Endothelial cell of umbilical vein (primary cell): ENCODE measurements around the gene NTRK1. TPM values are rescaled to one million over a fixed set of nuclear protein-coding genes. Genes with fewer than 3 reads are reported as not detected.

ENCODE experiments used
- BruUV-seq: library from RNA; stranded (reverse); fragments of 400-500 nt; replicated peaks from 2 replicates; lab custom pipeline; 2021; lab: Mats Ljungman, UMichigan
- CTCF ChIA-PET: fragments of 300-600, 350-600 bp; sonication (Branson Sonifier 250); formaldehyde crosslinking; loops from one replicate; lab custom pipeline; 2021; ENCODE audit warnings: antibody characterized with exemption, inconsistent platforms; lab: Charles Lee
- POLR2A ChIA-PET: fragments of 300-600, 350-600 bp; sonication (Branson Sonifier 250); formaldehyde crosslinking; loops from one replicate; lab custom pipeline; 2021; ENCODE audit warnings: antibody characterized with exemption, inconsistent platforms; lab: Charles Lee
- DNase-seq: peaks from one replicate; pipeline ENCODE4 v3.0.0-alpha.2; 2011; ENCODE audit warnings: low read depth, low spot score
- FAIRE-seq: peaks from 2 replicates; lab custom pipeline; 2011; peaks lifted over from hg19 to GRCh38; lab: Jason Lieb, UNC
- H2AFZ ChIP-seq: 2 replicates; pipeline ENCODE4 v1.6.0; 2012; ENCODE audit warnings: low read depth, low read length, control low read depth, inconsistent platforms
- H3K27ac ChIP-seq: 2 replicates; pipeline ENCODE4 v1.5.1; 2011; ENCODE audit warnings: low read depth, mild to moderate bottlenecking, control low read depth, low read length, moderate library complexity; ENCODE audit not compliant: insufficient read depth
- H3K27me3 ChIP-seq, 2 experiments: 2 replicates each; pipeline versions ENCODE4 v1.6.0 to v1.6.1; 2011; ENCODE audit warnings: low read length in 2 of 2, mixed read lengths in 1 of 2; ENCODE audit not compliant: control insufficient read depth in 2 of 2, insufficient read depth in 2 of 2
- H3K36me3 ChIP-seq, 2 experiments: 2 replicates in 1 of 2; 3 replicates in 1 of 2; pipeline ENCODE4 v1.5.1; 2011; ENCODE audit warnings: low read length in 2 of 2, mild to moderate bottlenecking in 1 of 2, moderate library complexity in 1 of 2; ENCODE audit not compliant: control insufficient read depth in 2 of 2, insufficient read depth in 2 of 2; ENCODE audit errors: extremely low read depth in 1 of 2
- H3K4me1 ChIP-seq: 3 replicates; pipeline ENCODE4 v1.5.1; 2011; ENCODE audit warnings: mild to moderate bottlenecking, low read length; ENCODE audit not compliant: control insufficient read depth, insufficient read depth; ENCODE audit errors: extremely low read depth
- H3K4me2 ChIP-seq: 2 replicates; pipeline ENCODE4 v1.6.1; 2011; ENCODE audit warnings: low read length, control low read depth, mixed read lengths; ENCODE audit not compliant: insufficient read depth
- H3K4me3 ChIP-seq, 3 experiments: fragments of 200-600 bp in 1 of 3; sonication (generic), shearing (Covaris generic) in 1 of 3; replicated peaks in 1 of 3; 2 replicates each; pipeline ENCODE4 v1.5.1; 2011 to 2016; ENCODE audit warnings: control low read depth in 3 of 3, low read length in 3 of 3, mild to moderate bottlenecking in 2 of 3, inconsistent platforms in 1 of 3, low read depth in 1 of 3, moderate library complexity in 1 of 3; ENCODE audit not compliant: insufficient read depth in 1 of 3
- H3K79me2 ChIP-seq: 2 replicates; pipeline ENCODE4 v1.6.0; 2012; ENCODE audit warnings: low read length, inconsistent platforms; ENCODE audit not compliant: control insufficient read depth, insufficient read depth
- H3K9ac ChIP-seq: replicated peaks from 2 replicates; pipeline ENCODE3; 2011; ENCODE audit warnings: low read length, control low read depth; ENCODE audit not compliant: insufficient read depth; ENCODE audit errors: extremely low read depth
- H3K9me1 ChIP-seq: replicated peaks from 3 replicates; pipeline ENCODE4 v1.6.0; 2011; ENCODE audit warnings: mild to moderate bottlenecking, low read length; ENCODE audit not compliant: control insufficient read depth, insufficient read depth; ENCODE audit errors: extremely low read depth
- H3K9me3 ChIP-seq: replicated peaks from 2 replicates; pipeline ENCODE4 v1.5.1; 2012; ENCODE audit warnings: low read length, inconsistent platforms; ENCODE audit not compliant: control insufficient read depth, insufficient read depth
- H4K20me1 ChIP-seq: replicated peaks from 2 replicates; pipeline ENCODE3; 2011; ENCODE audit warnings: mild to moderate bottlenecking, low read length; ENCODE audit not compliant: control insufficient read depth, insufficient read depth; ENCODE audit errors: extremely low read depth
- FOS ChIP-seq: IDR thresholded peaks from 2 replicates; pipeline ENCODE4 v1.6.1; 2011; ENCODE audit warnings: mild to moderate bottlenecking, low read length, moderate library complexity, borderline replicate concordance; ENCODE audit not compliant: insufficient read depth
- MYC ChIP-seq: IDR thresholded peaks from one replicate; pipeline ENCODE4 v1.6.1; 2011; ENCODE audit warnings: mild to moderate bottlenecking, low read depth, low read length
- POLR2AphosphoS5 ChIP-seq: IDR thresholded peaks from 2 replicates; pipeline ENCODE4 v1.6.1; 2012; ENCODE audit warnings: low read depth, mild to moderate bottlenecking, control low read depth, low read length, moderate library complexity; ENCODE audit not compliant: insufficient read depth
- dilution Hi-C: fragments of 300-500 bp; cut with MboI; formaldehyde crosslinking; loops from one replicate; pipeline ENCODE4 v1.15.0; 2019; ENCODE audit warnings: low sequenced_read_pairs; ENCODE audit not compliant: extremely low pct_ligation_motif_present
- intact Hi-C: fragments of 100-400 bp; cut with micrococcal nuclease; formaldehyde crosslinking; loops from one replicate; pipeline ENCODE4 v1.10.0; 2022
- polyA plus RNA-seq, 4 experiments: library from polyadenylated mRNA; depleted of rRNA in 3 of 4; stranded (reverse) in 3 of 4; unstranded in 1 of 4; fragments of >200 nt; gene quantifications; 2 replicates each; pipeline versions ENCODE4 v1.2.1 to v1.2.3, GENCODE V29; 2011 to 2012; ENCODE audit warnings: missing spikeins in 1 of 4
- total RNA-seq: library from RNA; stranded (reverse); gene quantifications from 2 replicates; pipeline ENCODE4 v1.2.3, GENCODE V29; 2021
- TF ChIP-seq, protein P1 (sequence below), 2 donors: IDR thresholded peaks; 1 replicate in 1 of 2; 2 replicates in 1 of 2; pipeline ENCODE4 v1.5.1; 2011; ENCODE audit warnings: low read length in 2 of 2, mild to moderate bottlenecking in 2 of 2, moderate library complexity in 2 of 2, control low read depth in 1 of 2, inconsistent platforms in 1 of 2, low read depth in 1 of 2; ENCODE audit not compliant: insufficient read depth in 1 of 2; ENCODE audit errors: extremely low read depth in 1 of 2

The NTRK1 gene
- total and polyA plus RNA-seq, 2 donors (not counting 3 experiments of a cell fraction or from before 2014, with no cell fraction given): 0.07 TPM; not detected in 1

- peaks cover 92% of the 10 kb centered on the region for H3K79me2 ChIP-seq
- H3K4me1 ChIP-seq: peaks cover 80% of the 10 kb centered on the region
- DNase-seq (peak; percentile 97), FAIRE-seq (peak; percentile 100)
- H3K9ac ChIP-seq: peak overlapping the region; percentile 84
- POLR2A ChIA-PET: no interaction called here
- H2AFZ ChIP-seq: no peak overlapping the region
- peak overlapping the region; percentile 96 for H3K4me2 ChIP-seq
- peak overlapping the region in 1 of 3 experiments; percentile 38 for H3K4me3 ChIP-seq
- dilution Hi-C loops (no loop called here), intact Hi-C loops (loop anchor here (10.0 kb wide), 1 partner anchor 393 kb away; the partner anchor contains the start of gene MEF2D)
- CTCF ChIA-PET: interaction anchor here (0.7 to 2.8 kb wide), 5 partner anchors 8 to 172 kb away, joined by 3 to 14 read pairs (median 7); partner anchors contain the start of gene LRRC71
- no peaks in the 10 kb centered on the region for H3K9me1 ChIP-seq
- TF ChIP-seq MYC: no peak
- TF ChIP-seq POLR2AphosphoS5: peak; percentile 84
- peak; percentile 73 for TF ChIP-seq FOS
- TF ChIP-seq, protein P1, sequence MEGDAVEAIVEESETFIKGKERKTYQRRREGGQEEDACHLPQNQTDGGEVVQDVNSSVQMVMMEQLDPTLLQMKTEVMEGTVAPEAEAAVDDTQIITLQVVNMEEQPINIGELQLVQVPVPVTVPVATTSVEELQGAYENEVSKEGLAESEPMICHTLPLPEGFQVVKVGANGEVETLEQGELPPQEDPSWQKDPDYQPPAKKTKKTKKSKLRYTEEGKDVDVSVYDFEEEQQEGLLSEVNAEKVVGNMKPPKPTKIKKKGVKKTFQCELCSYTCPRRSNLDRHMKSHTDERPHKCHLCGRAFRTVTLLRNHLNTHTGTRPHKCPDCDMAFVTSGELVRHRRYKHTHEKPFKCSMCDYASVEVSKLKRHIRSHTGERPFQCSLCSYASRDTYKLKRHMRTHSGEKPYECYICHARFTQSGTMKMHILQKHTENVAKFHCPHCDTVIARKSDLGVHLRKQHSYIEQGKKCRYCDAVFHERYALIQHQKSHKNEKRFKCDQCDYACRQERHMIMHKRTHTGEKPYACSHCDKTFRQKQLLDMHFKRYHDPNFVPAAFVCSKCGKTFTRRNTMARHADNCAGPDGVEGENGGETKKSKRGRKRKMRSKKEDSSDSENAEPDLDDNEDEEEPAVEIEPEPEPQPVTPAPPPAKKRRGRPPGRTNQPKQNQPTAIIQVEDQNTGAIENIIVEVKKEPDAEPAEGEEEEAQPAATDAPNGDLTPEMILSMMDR (IDR thresholded peaks at IDR 0.05; ENCODE audit: extremely low read depth in 1 of 2, insufficient read depth in 1 of 2, low read depth in 1 of 2, low read length in 2 of 2): no peak
- BruUV-seq: no TSS peak
- no peaks in the 10 kb centered on the region for H3K9me3 ChIP-seq
- peaks cover 0 to 2% of the 10 kb centered on the region in 2 experiments for H3K36me3 ChIP-seq
- H3K27ac ChIP-seq: peak overlapping the region; percentile 95
- no peaks in the 10 kb centered on the region for H3K27me3 ChIP-seq
- H4K20me1 ChIP-seq: no peaks in the 10 kb centered on the region
Observed at GRCh38 chr1:156898161-156898566, 37.5 kb downstream of the NTRK1 start.
